SK-N-MC (cell line): ENCODE measurements around the gene SLC49A3.

Experiments
- DNase-seq: peaks from one replicate; pipeline ENCODE4 v3.0.0-alpha.2; 2011; ENCODE audit warnings: low read depth, low spot score
- H3K27ac ChIP-seq: fragments of 200-600 bp; sonication (generic); 2 replicates; pipeline ENCODE4 v1.5.1; 2016; ENCODE audit warnings: mixed run types
- H3K36me3 ChIP-seq: fragments of 200-600 bp; sonication (generic); 2 replicates; pipeline ENCODE4 v1.6.1; 2017; ENCODE audit warnings: antibody characterized with exemption, low read length, mixed read lengths; ENCODE audit not compliant: insufficient read depth
- H3K4me3 ChIP-seq: fragments of 200-600 bp; sonication (generic); 2 replicates; pipeline ENCODE4 v1.5.1; 2016
- H3K9ac ChIP-seq: fragments of 200-600 bp; sonication (generic); 2 replicates; pipeline ENCODE4 v1.8.0; 2017; ENCODE audit warnings: mixed run types, mixed read lengths; ENCODE audit not compliant: insufficient read length
- H3K9me3 ChIP-seq: fragments of 200-600 bp; sonication (generic); 2 replicates; pipeline ENCODE4 v1.6.1; 2017; ENCODE audit warnings: low read depth, mild to moderate bottlenecking, antibody characterized with exemption, low read length, moderate library complexity, mixed read lengths
- EZH2 ChIP-seq: fragments of 200-600 bp; sonication (generic); IDR thresholded peaks from one replicate; pipeline ENCODE4 v1.6.1; 2017; ENCODE audit warnings: antibody characterized with exemption
- FOXP2 ChIP-seq: optimal IDR thresholded peaks from 2 replicates; pipeline ENCODE3; 2011; ENCODE audit warnings: mild to moderate bottlenecking, moderate library complexity; ENCODE audit not compliant: insufficient read depth; ENCODE audit errors: extremely low read length, control extremely low read depth
- POLR2AphosphoS5 ChIP-seq: IDR thresholded peaks from 2 replicates; pipeline ENCODE4 v1.6.1; 2012; ENCODE audit warnings: mild to moderate bottlenecking, low read depth, low read length, borderline replicate concordance

Gene SLC49A3

GRCh38 chr4:722851-723360 is 34.0 kb upstream of the SLC49A3 start:
- H3K36me3 ChIP-seq, result peaks cover 14% of the 10 kb centered on the region; the same call in 1 of the 2 replicates

GRCh38 chr4:722169-722725 is 33.3 kb upstream of the SLC49A3 start:
- Histone ChIP-seq H3K36me3 (peaks cover 14% of the 10 kb centered on the region; the same call in 1 of the 2 replicates), H3K9ac (no peak overlapping the region), H3K4me3 (no peak overlapping the region), H3K27ac (peak overlapping the region; percentile 90; the same call in 1 of the 2 replicates), H3K9me3 (no peaks in the 10 kb centered on the region)
- TF ChIP-seq EZH2 (no peak), FOXP2 (no peak)
- DNase-seq, result no peak

More at GRCh38 chr4:722851-723360, 34.0 kb upstream of the SLC49A3 start:
- no peak overlapping the region for H3K27ac ChIP-seq
- no peak for TF ChIP-seq FOXP2
- no peak overlapping the region for H3K9ac ChIP-seq
- H3K9me3 ChIP-seq, result no peaks in the 10 kb centered on the region
- no peak overlapping the region for H3K4me3 ChIP-seq
- DNase-seq, result no peak

- H3K9me3 ChIP-seq, result no peaks in the 10 kb centered on the region
- H3K36me3 ChIP-seq, result peaks cover 14% of the 10 kb centered on the region; the same call in 1 of the 2 replicates
- peak overlapping the region; percentile 90 for H3K27ac ChIP-seq
- TF ChIP-seq EZH2, result no peak
- TF ChIP-seq FOXP2, result no peak
- TF ChIP-seq POLR2AphosphoS5, result no peak
- peak; percentile 16 for DNase-seq
- H3K9ac ChIP-seq, result no peak overlapping the region
- peak overlapping the region; percentile 51 for H3K4me3 ChIP-seq
Measured at GRCh38 chr4:721261-722168, 32.6 kb upstream of the SLC49A3 start.

- no peaks in the 10 kb centered on the region for H3K9me3 ChIP-seq
- DNase-seq, result no peak
- H3K9ac ChIP-seq, result no peak overlapping the region
- TF ChIP-seq FOXP2, result no peak
- TF ChIP-seq POLR2AphosphoS5, result no peak
- TF ChIP-seq EZH2, result no peak
- H3K27ac ChIP-seq, result peak overlapping the region; percentile 90
- H3K36me3 ChIP-seq, result peaks cover 14% of the 10 kb centered on the region; the same call in 1 of the 2 replicates
- peak overlapping the region; percentile 51; the same call in 1 of the 2 replicates for H3K4me3 ChIP-seq
Measured at GRCh38 chr4:720111-720860, 31.3 kb upstream of the SLC49A3 start.

GRCh38 chr4:718460-718859 is 29.5 kb upstream of the SLC49A3 start:
- Histone ChIP-seq H3K9me3 (no peaks in the 10 kb centered on the region), H3K4me3 (no peak overlapping the region), H3K9ac (no peak overlapping the region), H3K36me3 (peaks cover 26% of the 10 kb centered on the region), H3K27ac (0 out of 2 replicates have a peak overlapping the region, but pooled peaks have one; percentile 13)
- no peak for DNase-seq
- TF ChIP-seq FOXP2 (no peak), POLR2AphosphoS5 (no peak), EZH2 (no peak)

GRCh38 chr4:717601-718320 is 28.8 kb upstream of the SLC49A3 start:
- TF ChIP-seq EZH2, result no peak
- TF ChIP-seq FOXP2, result no peak
- TF ChIP-seq POLR2AphosphoS5, result no peak
- H3K9ac ChIP-seq, result no peak overlapping the region
- H3K4me3 ChIP-seq, result no peak overlapping the region
- peaks cover 20% of the 10 kb centered on the region for H3K36me3 ChIP-seq
- H3K27ac ChIP-seq, result no peak overlapping the region
- DNase-seq, result no peak
- no peaks in the 10 kb centered on the region for H3K9me3 ChIP-seq

- no peak overlapping the region for H3K9ac ChIP-seq
- DNase-seq, result no peak
- TF ChIP-seq POLR2AphosphoS5 (no peak), EZH2 (no peak), FOXP2 (no peak)
- no peak overlapping the region for H3K4me3 ChIP-seq
- no peaks in the 10 kb centered on the region for H3K9me3 ChIP-seq
- no peak overlapping the region for H3K27ac ChIP-seq
- H3K36me3 ChIP-seq, result peaks cover 36% of the 10 kb centered on the region
Measured at GRCh38 chr4:714087-714486, 25.1 kb upstream of the SLC49A3 start.
